A204.1 (cell line): ENCODE results near the gene BCO1.

Experiments
- FAIRE-seq: peaks from 2 replicates; lab custom pipeline; 2012; peaks lifted over from hg19 to GRCh38; lab: Jason Lieb, UNC

BCO1 gene

DNA sequence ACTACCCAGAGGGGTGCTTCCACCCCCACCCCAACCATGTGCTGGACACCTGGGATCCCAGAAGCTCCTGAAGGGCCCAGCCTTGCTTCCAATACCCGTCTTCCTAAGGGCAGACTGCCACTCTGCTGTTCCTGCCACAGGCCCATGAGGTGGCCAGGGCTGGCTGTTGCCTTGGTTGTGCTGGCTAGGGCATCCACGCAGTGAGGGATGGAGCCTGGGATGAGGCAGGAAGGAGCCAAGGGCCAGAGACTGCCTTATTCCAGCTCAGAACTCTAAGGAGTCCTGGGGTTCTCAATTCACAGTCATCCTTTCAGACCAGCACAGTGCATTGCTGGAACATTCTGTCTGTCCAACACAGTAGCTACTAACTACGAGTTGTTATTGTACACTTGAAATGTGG, 37.8 kb downstream of the BCO1 start:
- FAIRE-seq: no peak

DNA sequence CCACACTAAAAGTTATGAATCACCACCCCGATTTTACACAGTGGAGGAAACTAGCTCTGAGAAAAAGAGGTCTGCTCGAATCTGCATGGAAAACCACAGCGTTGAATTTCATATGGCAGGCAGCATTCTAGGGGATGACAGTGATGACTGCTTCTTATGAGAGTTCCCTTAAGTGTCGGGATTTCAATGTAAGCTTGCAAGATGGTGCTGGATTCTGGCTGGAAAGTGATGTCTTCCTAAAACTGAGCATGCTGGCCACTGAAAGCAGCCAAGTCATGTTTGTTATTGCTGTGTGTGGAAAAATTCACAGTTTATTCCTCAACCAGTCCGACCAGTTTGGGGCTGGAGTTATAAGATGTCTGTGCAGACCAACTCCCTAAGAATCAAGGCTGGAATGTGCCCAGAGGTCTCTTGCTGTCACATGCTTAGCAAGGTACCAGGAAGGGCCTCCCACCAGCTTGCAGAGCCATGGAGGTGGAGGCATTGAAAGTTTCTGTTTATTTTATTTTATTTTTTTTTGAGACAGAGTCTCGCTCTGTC, 39.1 kb downstream of the BCO1 start:
- FAIRE-seq: no peak

DNA sequence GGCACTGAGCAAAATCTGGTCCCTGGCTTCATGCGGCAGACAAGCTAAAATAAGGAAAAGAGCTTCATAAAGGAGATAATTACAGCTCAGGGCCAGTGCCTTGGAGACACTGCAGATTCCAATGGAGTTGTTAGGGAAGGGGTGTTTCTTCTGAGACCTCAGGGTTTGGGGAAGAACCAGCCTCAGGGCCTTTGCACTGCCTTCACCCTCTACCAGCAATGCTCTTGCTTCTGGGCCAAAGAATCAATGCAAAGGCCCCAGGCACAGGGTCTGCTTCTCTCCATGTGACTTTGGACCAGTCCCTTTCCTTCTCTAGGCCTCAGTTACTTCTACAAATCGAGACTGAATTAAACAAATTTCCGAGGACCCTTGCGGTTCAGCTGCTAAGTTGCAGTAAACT, 40.0 kb downstream of the BCO1 start:
- no peak for FAIRE-seq

DNA sequence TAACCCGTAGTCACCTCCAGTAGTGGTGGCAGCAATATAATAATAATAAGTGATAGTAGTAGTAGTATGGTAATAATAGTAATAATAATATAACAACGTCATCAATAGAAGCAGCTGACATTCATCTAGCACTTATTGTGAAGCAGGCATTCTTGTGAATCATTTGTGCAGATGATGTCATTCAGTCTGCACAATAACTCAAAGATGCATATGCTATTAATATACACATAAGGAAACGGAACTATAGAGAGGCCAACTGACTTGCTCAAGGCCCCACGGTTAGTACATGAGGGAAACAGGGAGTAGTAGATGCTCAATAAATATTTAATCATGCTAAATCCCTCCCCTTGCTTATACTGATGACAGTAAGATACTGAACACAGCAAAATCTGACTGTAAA, 40.9 kb downstream of the BCO1 start:
- no peak for FAIRE-seq

DNA sequence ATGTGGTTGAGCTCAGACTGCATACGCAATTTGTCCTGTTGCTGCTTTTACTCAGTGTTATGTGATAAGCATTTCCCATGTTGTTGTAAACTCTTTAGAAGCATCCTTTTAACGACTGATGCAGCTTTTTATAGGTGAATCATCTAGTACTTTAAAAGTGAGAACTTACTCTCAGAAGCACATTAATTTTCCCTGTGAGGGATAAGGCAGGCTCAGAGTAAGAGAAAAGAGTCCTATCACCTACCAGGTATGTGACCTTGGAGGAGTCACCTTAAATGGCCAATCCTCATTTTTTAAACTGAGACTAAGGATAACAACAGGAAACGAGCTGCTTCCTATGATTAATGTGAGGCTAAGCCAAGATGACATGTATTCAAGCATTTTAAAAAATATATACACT, 41.9 kb downstream of the BCO1 start:
- FAIRE-seq: no peak

DNA sequence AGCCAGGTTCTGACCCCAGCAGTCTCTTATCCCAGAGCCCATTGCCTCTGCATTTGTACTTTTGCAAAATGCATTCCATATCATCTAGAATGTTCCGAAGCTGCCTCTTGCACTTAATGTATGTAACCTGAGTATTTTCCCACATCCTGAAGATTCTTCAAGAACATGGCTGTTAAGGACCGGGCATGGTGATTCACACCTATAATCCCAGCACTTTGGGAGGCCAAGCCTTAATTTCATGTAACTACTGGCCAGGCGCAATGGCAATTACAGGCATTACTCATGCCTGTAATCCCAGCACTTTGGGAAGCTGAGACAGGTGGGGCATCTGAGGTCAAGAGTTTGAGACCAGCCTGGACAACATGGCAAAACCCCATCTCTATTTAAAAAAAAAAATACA, 44.6 kb downstream of the BCO1 start:
- no peak for FAIRE-seq

DNA sequence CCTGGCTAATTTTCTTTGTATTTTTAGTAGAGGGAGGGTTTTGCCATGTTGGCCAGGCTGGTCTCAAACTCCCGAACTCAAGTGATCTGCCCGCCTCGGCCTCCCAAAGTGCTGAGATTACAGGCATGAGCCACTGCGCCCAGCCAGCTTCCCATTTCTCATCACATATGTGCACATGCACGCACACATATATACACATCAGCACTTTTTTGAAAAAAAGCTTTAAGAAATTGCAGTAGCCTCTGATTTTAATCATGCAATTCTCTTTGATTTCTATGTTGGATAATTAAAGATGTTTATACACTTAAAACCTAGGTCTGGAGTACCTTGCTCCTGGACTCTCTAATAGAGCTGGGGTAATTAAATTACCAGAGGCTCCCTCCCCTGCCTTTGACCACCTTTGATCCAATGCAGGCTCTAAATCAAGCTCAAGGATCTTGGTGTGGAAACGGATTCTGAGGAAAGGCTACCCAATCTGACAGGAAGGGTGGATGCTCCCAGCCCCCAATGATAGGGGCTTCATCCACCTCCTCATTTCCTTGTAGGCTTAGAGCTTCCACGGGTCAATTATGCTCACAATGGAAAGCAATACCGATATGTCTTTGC, 46.6 kb downstream of the BCO1 start:
- no peak for FAIRE-seq

DNA sequence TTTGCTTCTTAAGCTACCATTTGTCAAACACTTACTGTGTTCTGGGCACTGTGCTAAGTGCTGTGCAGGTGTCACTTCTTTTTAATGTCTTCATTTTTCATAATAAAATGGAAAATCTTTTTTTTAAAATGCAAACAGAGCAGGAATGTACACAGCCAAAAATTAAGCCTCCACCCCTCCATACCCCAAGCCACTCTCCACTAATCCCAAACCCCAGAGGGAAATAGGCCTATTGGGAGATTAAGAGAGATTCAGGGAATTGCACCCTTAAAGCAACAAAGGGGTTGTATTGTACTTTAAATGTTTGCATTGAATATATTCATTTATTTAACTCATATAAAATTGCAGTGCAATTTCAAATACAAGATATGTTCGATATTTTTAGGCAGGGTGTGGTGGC, 47.7 kb downstream of the BCO1 start:
- FAIRE-seq: no peak

DNA sequence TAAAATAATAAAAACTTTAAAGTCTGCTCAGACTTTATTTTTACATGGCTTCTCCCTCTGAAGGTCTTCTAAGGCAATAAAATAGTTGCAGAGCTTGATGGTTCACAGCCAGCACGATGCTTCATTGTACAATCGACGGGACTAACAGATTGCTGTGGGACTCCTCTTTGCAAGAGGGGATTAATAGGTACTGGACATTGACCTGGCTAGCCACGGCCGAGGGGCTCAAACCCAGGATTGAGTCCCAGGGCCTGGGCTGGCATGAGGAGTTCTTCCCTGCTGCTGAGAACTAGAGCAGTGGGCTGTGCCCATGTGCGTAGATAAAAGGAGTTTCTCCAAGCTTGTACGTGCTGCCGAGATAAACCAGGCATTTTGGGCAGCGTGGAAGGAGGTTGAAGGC, 52.6 kb downstream of the BCO1 start:
- no peak for FAIRE-seq

DNA sequence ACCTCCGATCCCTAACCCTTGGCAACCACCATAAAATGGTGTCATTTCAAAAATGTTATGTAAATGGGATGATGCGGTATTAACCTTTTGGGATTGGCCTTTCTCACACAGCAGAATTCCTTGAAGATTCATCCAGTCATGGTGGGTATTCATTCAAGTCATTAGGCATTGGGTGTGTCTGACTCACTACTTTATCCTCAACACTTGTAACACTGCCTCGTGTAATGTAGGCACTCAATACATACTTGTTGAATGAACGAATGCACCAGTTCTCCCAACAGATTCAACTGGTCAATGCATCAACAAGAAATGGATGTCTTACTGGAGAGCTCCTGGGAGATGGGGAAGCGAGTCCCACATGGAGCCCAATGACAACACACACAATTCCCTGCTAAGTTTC, 54.4 kb downstream of the BCO1 start:
- no peak for FAIRE-seq

DNA sequence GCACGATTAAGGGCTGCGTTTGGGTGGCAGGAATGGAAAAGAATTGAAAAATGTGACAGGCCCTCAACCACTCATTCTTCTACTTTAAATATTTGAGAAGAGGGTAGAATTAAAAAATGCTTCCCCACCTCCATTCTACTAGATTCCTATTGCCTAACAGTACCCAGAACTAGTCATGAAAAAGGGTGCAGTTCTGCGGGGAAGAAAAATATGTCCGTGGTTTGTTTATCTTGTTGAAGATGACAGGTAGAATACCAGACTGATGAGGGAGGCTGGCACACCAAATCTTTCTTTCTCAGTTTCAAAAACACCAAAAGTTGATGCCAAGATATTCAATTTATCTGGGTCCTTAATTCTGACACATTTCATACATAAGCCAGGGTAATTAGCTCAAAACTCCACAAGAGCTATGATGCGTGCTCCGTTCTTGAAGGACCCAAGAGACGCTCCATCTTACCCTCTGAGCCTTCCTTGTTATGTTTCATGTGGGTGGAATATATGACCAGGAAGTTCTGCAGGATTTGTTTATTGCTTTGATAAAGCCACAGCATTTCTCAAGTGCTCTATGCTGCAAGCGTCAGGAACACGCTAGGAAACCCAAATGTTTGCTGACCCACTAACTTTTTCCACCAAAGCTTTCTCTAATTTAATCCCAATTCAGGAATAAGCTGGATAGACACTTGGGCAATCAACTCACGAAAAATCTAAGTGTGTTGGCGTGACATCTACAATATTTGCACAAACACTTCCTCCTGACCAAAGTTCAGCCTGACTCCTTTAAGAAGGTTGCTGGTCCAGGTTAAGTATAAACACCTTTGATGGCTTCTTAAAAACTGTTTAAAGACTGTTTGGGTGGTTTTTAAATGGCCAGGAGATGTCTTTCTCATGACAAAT, 55.7 kb downstream of the BCO1 start:
- FAIRE-seq: no peak

DNA sequence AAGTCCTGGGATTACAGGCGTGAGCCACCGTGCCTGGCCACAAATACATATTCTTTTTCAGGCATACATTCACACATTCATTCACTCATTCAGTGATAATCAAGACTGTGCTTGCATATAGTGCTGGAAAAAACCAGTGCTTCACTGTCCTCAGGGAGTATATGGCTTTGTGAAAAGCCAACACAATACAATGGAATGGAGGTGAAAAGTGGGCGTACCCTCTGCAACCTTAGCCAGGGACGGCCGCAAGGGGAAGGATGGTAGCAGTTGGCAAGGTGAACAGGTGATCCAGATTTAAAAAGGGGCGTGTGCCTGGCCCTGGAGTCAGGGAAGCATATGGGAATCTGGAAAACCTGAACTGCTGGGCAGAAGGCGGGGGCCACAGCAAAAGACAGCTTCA, 58.1 kb downstream of the BCO1 start:
- FAIRE-seq: no peak

DNA sequence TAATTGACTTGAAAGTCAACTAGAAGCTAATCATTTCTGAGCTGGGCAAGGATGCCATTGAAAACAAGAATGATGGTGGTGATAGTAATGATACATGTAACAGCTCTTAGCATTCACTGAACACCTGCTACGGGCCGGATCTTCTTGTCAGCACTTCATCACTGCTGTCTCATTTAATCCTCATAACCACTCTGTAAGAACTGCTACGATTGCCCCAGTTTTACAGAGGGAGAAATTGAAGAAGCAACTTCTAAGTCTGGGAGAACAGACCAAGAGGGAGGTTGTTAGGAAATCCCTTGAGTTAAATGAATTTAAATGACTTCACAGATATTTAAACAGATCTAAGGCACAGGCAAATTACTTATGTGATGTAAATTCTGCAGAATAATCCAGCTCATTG, 69.3 kb downstream of the BCO1 start:
- no peak for FAIRE-seq

DNA sequence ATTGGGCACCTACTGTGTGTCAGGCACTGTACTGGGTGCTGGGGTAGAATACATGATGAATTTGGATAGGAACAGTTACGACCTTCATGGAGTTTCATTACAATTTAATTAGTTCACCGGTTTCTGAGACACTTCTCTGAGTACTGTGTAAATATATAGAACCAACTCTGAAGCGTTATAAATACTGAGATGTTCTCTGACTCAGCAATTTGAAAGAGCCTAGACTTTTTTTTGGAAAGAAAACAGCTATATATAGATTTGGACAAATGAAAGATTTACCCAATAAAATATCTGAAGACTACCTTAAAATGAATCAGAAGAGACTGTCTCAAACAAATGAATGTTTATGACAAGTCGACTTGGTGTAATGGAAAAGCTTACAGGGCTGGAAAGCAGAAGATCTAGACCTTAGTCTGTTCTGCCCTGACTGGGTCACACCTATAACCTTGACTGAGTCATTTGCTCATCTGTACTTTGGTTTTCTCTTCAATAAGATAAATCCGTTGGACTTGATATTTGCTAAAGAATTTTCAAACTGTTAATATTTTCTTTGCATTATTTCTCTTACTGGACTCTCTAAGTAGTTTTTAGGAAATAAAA, 71.7 kb downstream of the BCO1 start:
- FAIRE-seq: no peak

DNA sequence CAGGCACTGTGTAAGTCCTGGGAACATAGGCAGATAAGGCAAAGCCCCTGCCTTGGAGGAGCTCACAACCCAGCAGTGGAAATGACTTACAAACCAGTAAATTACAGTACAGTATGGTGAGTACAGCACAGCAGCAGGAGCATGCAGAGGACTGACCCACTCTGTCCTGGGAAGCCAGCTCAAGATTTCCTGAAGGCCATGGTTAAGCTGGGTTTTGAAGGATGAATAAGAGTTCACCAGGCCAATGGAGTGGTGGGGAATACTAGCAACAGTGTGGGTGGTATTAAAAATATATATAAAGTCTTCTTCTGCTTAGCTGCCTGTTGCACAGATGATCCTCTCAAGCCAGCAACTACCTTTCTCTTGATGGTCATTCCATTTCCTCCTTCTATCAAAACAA, 73.3 kb downstream of the BCO1 start:
- no peak for FAIRE-seq

DNA sequence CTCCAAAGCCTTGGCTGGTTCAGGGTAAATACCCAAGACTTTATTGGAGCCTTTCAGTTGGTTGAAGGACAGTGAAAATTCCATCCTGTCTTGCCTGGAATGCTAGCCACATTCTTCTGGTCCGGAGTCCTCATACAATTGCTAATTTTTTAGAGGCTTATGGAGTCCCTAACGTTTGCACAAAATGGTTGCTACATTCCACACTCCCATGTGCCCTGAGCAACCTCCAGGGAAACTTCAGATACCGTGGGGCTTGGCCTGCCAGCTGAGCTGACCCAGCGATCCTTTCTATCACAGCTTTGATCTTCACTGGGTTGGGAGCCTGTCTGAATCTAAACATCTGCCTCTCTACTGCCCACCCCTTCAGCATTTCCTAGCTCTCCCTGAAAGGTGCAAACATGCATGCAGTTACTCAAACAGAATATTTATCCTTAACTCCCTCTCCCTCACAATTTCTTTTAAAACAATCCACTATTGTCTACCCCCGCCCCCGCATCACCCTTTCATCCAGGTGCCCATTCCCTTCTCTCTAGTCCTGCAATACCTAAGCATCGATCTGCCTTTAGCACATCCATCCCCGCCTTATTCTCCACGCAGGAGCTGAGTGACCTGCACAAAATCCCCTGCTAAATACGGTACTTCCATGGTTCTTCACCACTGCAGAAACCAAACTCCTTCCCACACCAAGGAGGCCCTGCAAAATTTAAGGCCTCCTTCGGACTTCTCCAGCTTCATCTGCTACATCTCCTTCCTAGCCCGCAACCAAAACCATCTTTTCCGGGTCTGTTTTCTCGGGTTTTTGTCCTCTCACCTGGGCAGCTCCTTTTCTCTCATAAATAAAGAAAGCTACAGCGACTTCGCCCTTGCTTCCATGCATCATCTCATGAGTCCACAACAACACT, 75.5 kb downstream of the BCO1 start:
- no peak for FAIRE-seq

DNA sequence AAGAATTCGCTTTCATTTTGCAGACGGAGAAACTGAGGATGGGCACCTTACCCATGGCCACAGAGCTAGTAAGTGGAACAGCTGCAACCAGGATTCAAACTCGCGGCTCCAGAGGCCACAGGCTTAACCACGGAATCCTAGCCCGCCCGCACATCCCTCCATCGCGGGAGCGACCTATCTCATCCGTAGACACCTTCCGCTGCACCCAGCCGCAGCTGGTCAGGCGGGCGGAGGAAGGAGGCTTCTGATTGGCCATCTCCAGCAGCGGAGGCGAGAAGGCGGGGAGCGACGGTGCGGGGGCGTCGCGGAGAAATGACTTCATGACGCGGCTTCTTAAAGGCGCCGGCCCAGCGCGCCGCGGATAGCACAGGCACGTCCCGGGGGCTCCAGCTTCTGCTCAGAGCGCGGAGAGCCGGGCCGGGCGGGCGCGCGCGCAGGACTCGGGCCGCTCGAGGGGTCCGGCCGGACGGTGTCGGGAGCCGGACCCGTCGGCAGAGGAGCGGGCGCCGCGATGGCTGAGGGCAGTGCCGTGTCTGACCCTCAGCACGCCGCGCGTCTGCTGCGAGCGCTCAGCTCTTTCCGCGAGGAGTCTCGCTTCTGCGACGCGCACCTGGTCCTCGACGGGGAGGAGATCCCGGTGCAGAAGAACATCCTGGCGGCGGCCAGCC, 76.2 kb downstream of the BCO1 start, which contains the start of gene GAN:
Gene GAN, plus strand, starts transcription at position 360 of the 668 bp plus-strand sequence. Its CDS starts 152 bp downstream, at position 512.
- FAIRE-seq: peak; percentile 60

DNA sequence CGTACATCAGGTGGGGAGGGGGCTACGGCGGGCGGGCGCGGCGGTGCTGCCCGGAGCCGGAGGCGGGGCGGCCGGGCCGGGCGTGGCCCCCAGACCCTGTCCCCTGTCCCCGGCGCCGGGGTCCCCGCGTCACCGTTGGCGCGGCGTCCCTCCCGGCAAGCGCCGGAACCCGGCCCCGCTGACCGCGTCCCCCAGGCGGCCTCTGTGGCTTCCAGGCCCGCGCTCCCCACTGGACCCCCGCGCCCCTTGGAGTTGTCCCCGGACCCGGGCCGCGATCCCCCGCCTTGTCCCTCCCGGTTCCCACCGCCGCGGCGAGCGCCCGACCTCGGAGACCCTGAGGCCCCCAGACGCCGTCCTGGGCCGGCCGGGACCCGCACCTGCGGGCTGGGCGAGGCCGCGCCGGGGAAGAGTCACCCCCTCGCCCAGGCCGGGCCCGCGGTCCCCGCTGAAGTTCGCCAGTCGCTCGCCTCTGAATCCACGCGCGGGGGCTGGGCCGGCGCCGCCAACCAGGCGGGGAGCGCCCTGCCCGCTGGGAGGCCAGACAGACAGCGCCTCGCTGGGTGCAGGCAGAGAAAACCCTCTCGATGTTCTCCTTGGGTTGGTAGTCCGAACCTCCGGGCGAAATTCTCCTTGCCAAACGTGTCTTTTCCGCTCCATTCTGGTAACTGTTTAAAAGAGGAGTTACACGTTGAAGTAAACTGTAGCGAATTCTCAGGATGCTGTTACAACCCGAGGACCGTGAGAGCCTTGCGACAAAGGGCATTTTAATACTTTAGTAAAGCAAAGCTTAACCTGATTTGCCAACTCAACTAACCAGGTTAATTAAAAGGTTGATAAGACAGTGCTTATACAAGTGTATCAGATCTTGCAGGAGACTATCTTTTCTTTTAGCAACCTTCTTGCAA, 77.0 kb downstream of the BCO1 start:
- no peak for FAIRE-seq

DNA sequence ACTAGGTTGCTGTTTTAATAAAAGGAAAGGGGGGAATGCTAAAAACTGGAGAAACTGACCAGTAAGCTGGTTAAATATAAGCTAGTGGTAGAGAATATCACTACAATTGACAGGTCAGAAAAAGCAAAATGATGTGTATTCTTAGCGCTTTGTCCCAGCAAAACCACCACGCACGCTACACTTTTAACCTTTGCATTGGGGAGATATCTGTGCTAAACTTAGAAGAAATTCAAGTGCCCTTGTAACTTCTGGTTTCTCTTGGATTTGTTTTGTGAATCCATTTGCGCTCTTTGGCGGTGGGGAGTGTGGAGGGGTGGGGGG, 77.6 kb downstream of the BCO1 start:
- no peak for FAIRE-seq

DNA sequence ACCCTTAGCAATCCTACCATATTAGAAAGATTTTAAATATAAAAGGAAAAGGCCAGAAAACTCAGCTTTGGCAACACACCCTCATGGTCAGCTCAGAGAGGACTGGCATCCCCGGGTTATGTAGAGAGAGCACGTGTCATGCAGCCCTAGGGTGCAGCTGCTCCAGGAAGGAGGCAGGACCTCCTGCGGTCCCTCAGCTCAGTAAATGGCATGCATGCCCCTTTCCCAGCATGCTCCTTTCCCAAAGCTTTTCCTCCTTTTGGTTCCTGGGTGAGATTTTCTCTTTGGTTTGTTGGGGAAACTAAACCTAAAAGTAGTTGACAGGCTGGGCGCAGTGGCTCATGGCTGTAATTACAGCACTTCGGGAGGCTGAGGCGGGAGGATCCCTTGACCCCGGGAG, 80.2 kb downstream of the BCO1 start:
- no peak for FAIRE-seq
